Measurements from ENCODE around the gene TARBP2. TPM values are rescaled to one million over a fixed set of nuclear protein-coding genes. Genes with fewer than 3 reads are reported as not detected.

TARBP2 gene
- total RNA-seq, 4 donors from 2014 or later = 25.7 to 30.3 (median 27.2) TPM

- H3K4me3 ChIP-seq = no peak overlapping the region
- H3K27me3 ChIP-seq = no peaks in the 10 kb centered on the region
- H3K36me3 ChIP-seq = peaks cover 0 to 99% (median 0%) of the 10 kb centered on the region in 3 donors
- no peak overlapping the region for H3K27ac ChIP-seq
- no peaks in the 10 kb centered on the region for H3K4me1 ChIP-seq
- DNase-seq = no peak
- H3K9me3 ChIP-seq = no peaks in the 10 kb centered on the region
- TF ChIP-seq POLR2A (IDR thresholded peaks at IDR 0.05) = no peak
- no peak for TF ChIP-seq CTCF (IDR thresholded peaks at IDR 0.05)
These were observed 29.8 kb downstream of the TARBP2 start for GRCh38 chr12:53530920-53531319.

- no peaks in the 10 kb centered on the region for H3K9me3 ChIP-seq
- no peak overlapping the region for H3K4me3 ChIP-seq
- peaks cover 0 to 99% (median 0%) of the 10 kb centered on the region in 3 donors for H3K36me3 ChIP-seq
- no peaks in the 10 kb centered on the region for H3K4me1 ChIP-seq
- no peak for DNase-seq
- no peaks in the 10 kb centered on the region for H3K27me3 ChIP-seq
- no peak overlapping the region for H3K27ac ChIP-seq
- TF ChIP-seq CTCF (IDR thresholded peaks at IDR 0.05) (no peak), POLR2A (IDR thresholded peaks at IDR 0.05) (no peak)
These were observed 30.9 kb downstream of the TARBP2 start for GRCh38 chr12:53532021-53532420.

- TF ChIP-seq CTCF (IDR thresholded peaks at IDR 0.05) = no peak
- TF ChIP-seq POLR2A (IDR thresholded peaks at IDR 0.05) = no peak
- H3K36me3 ChIP-seq = peaks cover 0 to 99% (median 0%) of the 10 kb centered on the region in 3 donors
- H3K4me3 ChIP-seq = no peak overlapping the region
- no peak overlapping the region for H3K27ac ChIP-seq
- no peaks in the 10 kb centered on the region for H3K27me3 ChIP-seq
- H3K4me1 ChIP-seq = no peaks in the 10 kb centered on the region
- DNase-seq = no peak
- no peaks in the 10 kb centered on the region for H3K9me3 ChIP-seq
These were observed 31.7 kb downstream of the TARBP2 start for GRCh38 chr12:53532524-53533445.

- DNase-seq = no peak
- H3K9me3 ChIP-seq = no peaks in the 10 kb centered on the region
- no peak for TF ChIP-seq CTCF (IDR thresholded peaks at IDR 0.05)
- TF ChIP-seq POLR2A (IDR thresholded peaks at IDR 0.05) = no peak
- peaks cover 0 to 92% (median 0%) of the 10 kb centered on the region in 3 donors for H3K36me3 ChIP-seq
- H3K27ac ChIP-seq = no peak overlapping the region
- no peak overlapping the region for H3K4me3 ChIP-seq
- no peaks in the 10 kb centered on the region for H3K4me1 ChIP-seq
- H3K27me3 ChIP-seq = no peaks in the 10 kb centered on the region
These were observed 32.4 kb downstream of the TARBP2 start for GRCh38 chr12:53533471-53533870.

GRCh38 chr12:53536962-53537361 is 35.9 kb downstream of the TARBP2 start:
- no peaks in the 10 kb centered on the region for H3K9me3 ChIP-seq
- H3K36me3 ChIP-seq = peaks cover 0 to 91% (median 0%) of the 10 kb centered on the region in 3 donors
- H3K4me3 ChIP-seq = no peak overlapping the region
- no peaks in the 10 kb centered on the region for H3K4me1 ChIP-seq
- no peaks in the 10 kb centered on the region for H3K27me3 ChIP-seq
- TF ChIP-seq POLR2A (IDR thresholded peaks at IDR 0.05) = no peak
- no peak for TF ChIP-seq CTCF (IDR thresholded peaks at IDR 0.05)
- DNase-seq = no peak
- H3K27ac ChIP-seq = no peak overlapping the region

All from Peyer's patch (tissue), 4 donors.